PC-9 (cell line): ENCODE results near the gene KAT6B. TPM values are rescaled to one million over a fixed set of nuclear protein-coding genes. Genes with fewer than 3 reads are reported as not detected.
A peak's percentile ranks its signal among the peaks of the same experiment; 100 is the strongest.

Experiments
- BruUV-seq: library from RNA; stranded (reverse); fragments of 400-500 nt; replicated peaks from 2 replicates; lab custom pipeline; 2021; lab: Mats Ljungman, UMichigan
- CTCF ChIA-PET: fragments of 300-600 bp; sonication (Branson Sonifier 250); formaldehyde crosslinking; loops from one replicate; lab custom pipeline; 2022; ENCODE audit warnings: antibody characterized with exemption; lab: Charles Lee
- POLR2A ChIA-PET: fragments of 300-600 bp; sonication (Branson Sonifier 250); formaldehyde crosslinking; loops from one replicate; lab custom pipeline; 2022; ENCODE audit warnings: antibody characterized with exemption; ENCODE audit not compliant: unreplicated experiment; lab: Charles Lee
- DNase-seq, 2 experiments: peaks; one replicate each; pipeline versions ENCODE4 v3.0.0 to v3.0.0-alpha.2; 2015 to 2022; ENCODE audit warnings: mixed read lengths in 1 of 2
- H2AFZ ChIP-seq: fragments of 200-600 bp; sonication (generic); 2 replicates; pipeline ENCODE4 v1.8.1; 2017; ENCODE audit warnings: antibody characterized with exemption
- H3F3A ChIP-seq: fragments of 200-600 bp; sonication (generic); 2 replicates; pipeline ENCODE4 v1.8.1; 2017; ENCODE audit warnings: antibody characterized with exemption, mild to moderate bottlenecking, low read depth; ENCODE audit not compliant: insufficient read depth
- H3K27ac ChIP-seq: fragments of 200-600 bp; sonication (generic); 2 replicates; pipeline ENCODE4 v1.6.1; 2016; ENCODE audit warnings: mixed run types
- H3K27me3 ChIP-seq: fragments of 200-600 bp; sonication (generic); 2 replicates; pipeline ENCODE4 v1.6.1; 2016; ENCODE audit warnings: low read depth, mixed run types; ENCODE audit not compliant: insufficient read depth
- H3K36me3 ChIP-seq: fragments of 200-600 bp; sonication (generic); 2 replicates; pipeline ENCODE4 v1.6.1; 2016; ENCODE audit warnings: low read depth, mixed run types
- H3K4me1 ChIP-seq: fragments of 200-600 bp; sonication (generic); replicated peaks from 2 replicates; pipeline ENCODE4 v1.6.1; 2016; ENCODE audit warnings: mixed run types; ENCODE audit not compliant: insufficient read depth
- H3K4me2 ChIP-seq: fragments of 200-600 bp; sonication (generic); 2 replicates; pipeline ENCODE4 v1.6.1; 2017; ENCODE audit warnings: mixed run types
- H3K4me3 ChIP-seq: fragments of 200-600 bp; sonication (generic); 2 replicates; pipeline ENCODE4 v1.6.1; 2016; ENCODE audit warnings: mixed run types
- H3K79me2 ChIP-seq: fragments of 200-600 bp; sonication (generic); 2 replicates; pipeline ENCODE4 v1.6.1; 2017; ENCODE audit warnings: low read depth, mixed run types
- H3K9me2 ChIP-seq: fragments of 200-600 bp; sonication (generic); 2 replicates; pipeline ENCODE4 v1.8.1; 2017; ENCODE audit warnings: mild to moderate bottlenecking; ENCODE audit not compliant: insufficient read depth
- H3K9me3 ChIP-seq: fragments of 200-600 bp; sonication (generic); 2 replicates; pipeline ENCODE4 v1.8.1; 2016; ENCODE audit warnings: low read depth; ENCODE audit not compliant: insufficient read depth
- H4K20me1 ChIP-seq: fragments of 200-600 bp; sonication (generic); 2 replicates; pipeline ENCODE4 v1.8.1; 2017; ENCODE audit not compliant: insufficient read depth
- EZH2 ChIP-seq: fragments of 200-600 bp; sonication (generic); IDR thresholded peaks from 2 replicates; pipeline ENCODE4 v1.8.0; 2017; ENCODE audit warnings: antibody characterized with exemption, low read depth
- intact Hi-C: fragments of 100-400 bp; cut with micrococcal nuclease; formaldehyde crosslinking; loops from one replicate; pipeline ENCODE4 v1.10.0; 2022; ENCODE audit not compliant: unreplicated experiment
- total RNA-seq: library from RNA; stranded (reverse); gene quantifications from 2 replicates; pipeline ENCODE4 v1.2.3, GENCODE V29; 2021
- TF ChIP-seq, protein P1 (sequence below): fragments of 200-600 bp; sonication (generic); conservative IDR thresholded peaks from 2 replicates; pipeline ENCODE4 v1.6.1; 2017; ENCODE audit warnings: mixed run types, antibody characterized with exemption, mild to moderate bottlenecking, moderate library complexity

The KAT6B gene
- total RNA-seq, 1 experiment from 2014 or later: 30.9 TPM

GRCh38 chr10:74988832-74989561, 162.6 kb downstream of the KAT6B start:
- CTCF ChIA-PET: interaction anchor here (0.5 to 0.7 kb wide), 3 partner anchors 12 to 146 kb away, joined by 3 to 13 read pairs (median 5); no protein-coding TSS in a partner anchor
- H2AFZ ChIP-seq: no peak overlapping the region
- peaks cover 11% of the 10 kb centered on the region for H3K36me3 ChIP-seq
- H3K4me2 ChIP-seq: no peak overlapping the region
- no peaks in the 10 kb centered on the region for H4K20me1 ChIP-seq
- H3K79me2 ChIP-seq: no peaks in the 10 kb centered on the region
- no peaks in the 10 kb centered on the region for H3K4me1 ChIP-seq
- no peak overlapping the region for H3K27ac ChIP-seq
- H3K9me2 ChIP-seq: no peaks in the 10 kb centered on the region
- H3F3A ChIP-seq: no peaks in the 10 kb centered on the region
- no TSS peak for BruUV-seq
- no peaks in the 10 kb centered on the region for H3K9me3 ChIP-seq
- intact Hi-C loops: loop anchor here (2.0 kb wide), 1 partner anchor 14 kb away; no protein-coding TSS in a partner anchor
- DNase-seq: no peak
- no peak overlapping the region for H3K4me3 ChIP-seq
- POLR2A ChIA-PET: interaction anchor here (0.5 kb wide), 1 partner anchor 232 kb away, joined by 13 read pairs; no protein-coding TSS in a partner anchor
- H3K27me3 ChIP-seq: no peaks in the 10 kb centered on the region
- TF ChIP-seq EZH2: no peak
- TF ChIP-seq, protein P1, sequence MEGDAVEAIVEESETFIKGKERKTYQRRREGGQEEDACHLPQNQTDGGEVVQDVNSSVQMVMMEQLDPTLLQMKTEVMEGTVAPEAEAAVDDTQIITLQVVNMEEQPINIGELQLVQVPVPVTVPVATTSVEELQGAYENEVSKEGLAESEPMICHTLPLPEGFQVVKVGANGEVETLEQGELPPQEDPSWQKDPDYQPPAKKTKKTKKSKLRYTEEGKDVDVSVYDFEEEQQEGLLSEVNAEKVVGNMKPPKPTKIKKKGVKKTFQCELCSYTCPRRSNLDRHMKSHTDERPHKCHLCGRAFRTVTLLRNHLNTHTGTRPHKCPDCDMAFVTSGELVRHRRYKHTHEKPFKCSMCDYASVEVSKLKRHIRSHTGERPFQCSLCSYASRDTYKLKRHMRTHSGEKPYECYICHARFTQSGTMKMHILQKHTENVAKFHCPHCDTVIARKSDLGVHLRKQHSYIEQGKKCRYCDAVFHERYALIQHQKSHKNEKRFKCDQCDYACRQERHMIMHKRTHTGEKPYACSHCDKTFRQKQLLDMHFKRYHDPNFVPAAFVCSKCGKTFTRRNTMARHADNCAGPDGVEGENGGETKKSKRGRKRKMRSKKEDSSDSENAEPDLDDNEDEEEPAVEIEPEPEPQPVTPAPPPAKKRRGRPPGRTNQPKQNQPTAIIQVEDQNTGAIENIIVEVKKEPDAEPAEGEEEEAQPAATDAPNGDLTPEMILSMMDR: no peak

- Histone ChIP-seq H3K36me3 (peaks cover 5% of the 10 kb centered on the region), H3K4me1 (no peaks in the 10 kb centered on the region), H3K9me3 (no peaks in the 10 kb centered on the region), H3K4me2 (no peak overlapping the region), H3K27me3 (no peaks in the 10 kb centered on the region), H3K79me2 (no peaks in the 10 kb centered on the region), H3K27ac (no peak overlapping the region), H2AFZ (no peak overlapping the region), H3K4me3 (no peak overlapping the region), H3F3A (no peaks in the 10 kb centered on the region), H4K20me1 (no peaks in the 10 kb centered on the region), H3K9me2 (no peaks in the 10 kb centered on the region)
- CTCF ChIA-PET: interaction anchor here (0.5 kb wide), 1 partner anchor 326 kb away, joined by 3 read pairs; no protein-coding TSS in a partner anchor
- POLR2A ChIA-PET: no interaction called here
- DNase-seq: no peak
- no TSS peak for BruUV-seq
- intact Hi-C loops: no loop called here
- TF ChIP-seq, protein P1: peak; percentile 57
- TF ChIP-seq EZH2: no peak
Measured at GRCh38 chr10:74991435-74991834, 165.0 kb downstream of the KAT6B start.

- no TSS peak for BruUV-seq
- no peak overlapping the region for H3K4me3 ChIP-seq
- ChIA-PET POLR2A (no interaction called here), CTCF (no interaction called here)
- H3K36me3 ChIP-seq: peaks cover 5% of the 10 kb centered on the region
- no peaks in the 10 kb centered on the region for H3F3A ChIP-seq
- H3K4me2 ChIP-seq: no peak overlapping the region
- H3K27me3 ChIP-seq: no peaks in the 10 kb centered on the region
- no peaks in the 10 kb centered on the region for H3K9me3 ChIP-seq
- no peaks in the 10 kb centered on the region for H3K9me2 ChIP-seq
- no peaks in the 10 kb centered on the region for H3K79me2 ChIP-seq
- H3K27ac ChIP-seq: no peak overlapping the region
- intact Hi-C loops: no loop called here
- no peaks in the 10 kb centered on the region for H4K20me1 ChIP-seq
- TF ChIP-seq, protein P1: no peak
- TF ChIP-seq EZH2: no peak
- no peaks in the 10 kb centered on the region for H3K4me1 ChIP-seq
- DNase-seq: no peak
- no peak overlapping the region for H2AFZ ChIP-seq
Measured at GRCh38 chr10:74992068-74992467, 165.7 kb downstream of the KAT6B start.
